CD4-positive, CD25-positive, alpha-beta regulatory T cell (primary cell): ENCODE measurements around the gene FAM163A. TPM values are rescaled to one million over a fixed set of nuclear protein-coding genes. Genes with fewer than 3 reads are reported as not detected.
"Not testable (repeated sequence)": the region's sequence is repeated elsewhere in the genome, so short reads cannot be mapped to it uniquely, and the experiment has no call there.

Experiments
- ATAC-seq, 2 donors: fragments of 150-1000 bp; cut with Tn5 transposase; one replicate each; pipeline ENCODE4 v1.10.0; 2021; ENCODE audit warnings: low read depth in 2 of 2, moderate number of reproducible peaks in 2 of 2, moderate library complexity in 1 of 2
- DNase-seq, 3 donors: peaks; one replicate each; pipeline versions ENCODE4 v3.0.0 to v3.0.0-alpha.2; 2012 to 2022; ENCODE audit warnings: mixed read lengths in 1 of 3
- H3K27ac ChIP-seq: one replicate; pipeline ENCODE4 v1.7.0; 2013; ENCODE audit warnings: mild to moderate bottlenecking, low read length; ENCODE audit not compliant: insufficient read depth, poor library complexity, severe bottlenecking
- H3K27me3 ChIP-seq: one replicate; pipeline ENCODE4 v1.7.0; 2013; ENCODE audit warnings: low read length; ENCODE audit not compliant: control insufficient read depth, insufficient read depth
- H3K36me3 ChIP-seq: one replicate; pipeline ENCODE4 v1.7.0; 2013; ENCODE audit warnings: mild to moderate bottlenecking, low read length, moderate library complexity; ENCODE audit not compliant: control insufficient read depth, insufficient read depth
- H3K4me1 ChIP-seq: 2 replicates; pipeline ENCODE4 v1.7.0; 2013; ENCODE audit warnings: mild to moderate bottlenecking, low read length; ENCODE audit not compliant: insufficient read depth, control insufficient read depth, poor library complexity, severe bottlenecking
- H3K4me3 ChIP-seq: one replicate; pipeline ENCODE4 v1.7.0; 2013; ENCODE audit warnings: low read depth, mild to moderate bottlenecking, low read length, moderate library complexity
- H3K9me3 ChIP-seq, 2 experiments: 1 replicate in 1 of 2; 2 replicates in 1 of 2; pipeline ENCODE4 v1.7.0; 2013; ENCODE audit warnings: low read length in 2 of 2, mild to moderate bottlenecking in 1 of 2, moderate library complexity in 1 of 2; ENCODE audit not compliant: control insufficient read depth in 2 of 2
- H3K27ac Mint-ChIP-seq, 3 donors: one replicate each; pipeline ENCODE4 v1.8.0; 2020 to 2022; ENCODE audit warnings: mild to moderate bottlenecking in 3 of 3, mixed read lengths in 3 of 3, moderate library complexity in 2 of 3
- H3K27me3 Mint-ChIP-seq: one replicate; pipeline ENCODE4 v1.8.0; 2022; ENCODE audit warnings: mild to moderate bottlenecking, mixed read lengths
- H3K36me3 Mint-ChIP-seq: one replicate; pipeline ENCODE4 v1.8.0; 2020; ENCODE audit warnings: mixed read lengths
- H3K4me1 Mint-ChIP-seq, 4 donors: one replicate each; pipeline ENCODE4 v1.8.0; 2020 to 2022; ENCODE audit warnings: mixed read lengths in 4 of 4, mild to moderate bottlenecking in 1 of 4
- H3K4me3 Mint-ChIP-seq, 4 donors: one replicate each; pipeline ENCODE4 v1.8.0; 2020 to 2022; ENCODE audit warnings: mild to moderate bottlenecking in 4 of 4, mixed read lengths in 4 of 4, moderate library complexity in 3 of 4
- H3K9me3 Mint-ChIP-seq, 7 donors: one replicate each; pipeline ENCODE4 v1.8.0; 2020 to 2022; ENCODE audit warnings: mixed read lengths in 7 of 7, mild to moderate bottlenecking in 3 of 7, moderate library complexity in 2 of 7
- polyA plus RNA-seq, 4 donors: library from polyadenylated mRNA; unstranded; fragments of 300-500 nt; fragmentation: Illumina TruSeq; gene quantifications; one replicate each; pipeline ENCODE4 v1.2.3, GENCODE V29; 2021
- total RNA-seq: library from RNA; stranded (reverse); gene quantifications from one replicate; pipeline ENCODE4 v1.2.3, GENCODE V29; 2022

FAM163A gene
- not detected for total RNA-seq
- polyA plus RNA-seq, result under 1 TPM in 1 of 4 donors, not detected in 3; 0.13 TPM

DNA sequence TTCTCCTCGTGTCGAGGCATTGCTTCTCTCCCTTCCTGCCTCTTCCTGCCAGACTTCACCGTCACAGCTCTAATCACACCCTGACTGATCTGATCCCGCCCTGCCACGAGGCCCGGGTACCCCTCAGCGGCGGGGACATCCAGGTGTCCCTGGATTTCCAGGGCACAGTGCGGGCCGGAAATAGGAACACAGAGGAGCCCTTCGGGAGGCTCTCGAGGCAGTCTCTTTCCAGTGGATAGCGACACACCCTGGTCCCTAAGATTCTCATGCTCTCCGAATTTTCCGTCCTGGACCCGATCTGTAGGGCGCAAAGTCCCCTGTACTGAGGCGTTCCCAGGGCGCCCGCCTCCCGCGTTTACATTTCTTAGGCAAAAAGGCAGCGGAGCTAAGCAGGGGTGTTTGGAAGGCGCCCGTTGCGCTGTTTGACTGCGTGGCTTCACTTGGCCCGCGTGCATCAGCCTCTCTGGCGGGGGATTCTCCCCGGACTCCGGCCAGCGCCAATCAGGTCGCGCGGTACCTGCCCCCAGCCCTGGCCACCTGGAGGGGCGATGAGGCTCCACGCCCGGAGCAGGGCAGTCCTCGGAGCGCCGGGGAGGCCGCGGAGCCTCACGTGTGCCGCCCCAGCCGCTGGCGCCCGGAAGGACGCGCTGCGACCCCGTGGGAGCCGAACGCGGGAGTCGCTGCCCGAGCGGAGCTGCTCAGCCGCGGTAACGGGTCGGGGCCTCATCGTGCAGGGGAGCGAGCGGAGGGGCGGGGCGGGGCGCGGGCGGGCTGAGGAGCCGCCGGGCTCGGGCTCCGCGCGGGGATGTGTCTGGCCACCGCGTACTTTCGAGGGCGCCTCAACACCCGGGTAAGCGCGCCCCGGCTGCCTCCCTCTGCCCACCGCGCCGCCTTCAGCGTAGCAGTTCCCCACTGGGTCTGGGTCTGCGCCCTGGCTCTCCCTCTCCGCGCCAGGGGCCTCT is at the start of gene FAM163A:
FAM163A (plus strand) TSS at position 575 of the 962 bp plus-strand sequence. CDS start 69,807 bp downstream, outside the sequence.
- peaks cover 5% of the 10 kb centered on the region for H3K4me1 ChIP-seq
- Mint-ChIP-seq H3K4me3 (peak within 1 kb of the TSS in 2 of 4 donors; percentile 39 to 65), H3K27ac (no peak within 1 kb of the TSS), H3K4me1 (peaks cover 0 to 10% (median 5%) of the 10 kb centered on the region in 4 donors), H3K9me3 (peaks cover 0 to 4% (median 0%) of the 10 kb centered on the region in 7 donors), H3K27me3 (peaks cover 69% of the 10 kb centered on the region), H3K36me3 (no peaks in the 10 kb centered on the region)
- DNase-seq (no peak), ATAC-seq (no peak)
- peaks cover 23% of the 10 kb centered on the region for H3K27me3 ChIP-seq
- no peaks in the 10 kb centered on the region for H3K9me3 ChIP-seq
- no peak within 1 kb of the TSS for H3K27ac ChIP-seq
- no peak within 1 kb of the TSS for H3K4me3 ChIP-seq
- no peaks in the 10 kb centered on the region for H3K36me3 ChIP-seq

DNA sequence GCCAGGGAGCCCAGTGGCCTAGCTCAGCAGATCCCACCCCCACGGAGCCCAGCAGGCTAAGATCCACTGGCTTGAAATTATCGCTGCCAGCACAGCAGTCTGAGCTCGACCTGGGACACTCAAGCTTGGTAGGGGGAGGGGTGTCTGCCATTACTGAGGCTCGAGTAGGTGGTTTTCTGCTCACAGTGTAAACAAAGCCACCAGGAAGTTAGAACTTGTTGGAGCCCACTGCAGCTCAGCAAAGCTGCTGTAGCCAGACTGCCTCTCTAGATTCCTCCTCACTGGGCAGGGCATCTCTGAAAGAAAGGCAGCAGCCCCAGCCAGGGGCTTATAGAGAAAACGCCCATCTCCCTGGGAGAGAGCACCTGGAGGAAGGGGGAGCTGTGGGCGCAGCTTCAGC is 48.6 kb upstream of the FAM163A start:
- H3K27ac Mint-ChIP-seq, H3K27me3 Mint-ChIP-seq, H3K36me3 ChIP-seq: not testable (repeated sequence)

DNA sequence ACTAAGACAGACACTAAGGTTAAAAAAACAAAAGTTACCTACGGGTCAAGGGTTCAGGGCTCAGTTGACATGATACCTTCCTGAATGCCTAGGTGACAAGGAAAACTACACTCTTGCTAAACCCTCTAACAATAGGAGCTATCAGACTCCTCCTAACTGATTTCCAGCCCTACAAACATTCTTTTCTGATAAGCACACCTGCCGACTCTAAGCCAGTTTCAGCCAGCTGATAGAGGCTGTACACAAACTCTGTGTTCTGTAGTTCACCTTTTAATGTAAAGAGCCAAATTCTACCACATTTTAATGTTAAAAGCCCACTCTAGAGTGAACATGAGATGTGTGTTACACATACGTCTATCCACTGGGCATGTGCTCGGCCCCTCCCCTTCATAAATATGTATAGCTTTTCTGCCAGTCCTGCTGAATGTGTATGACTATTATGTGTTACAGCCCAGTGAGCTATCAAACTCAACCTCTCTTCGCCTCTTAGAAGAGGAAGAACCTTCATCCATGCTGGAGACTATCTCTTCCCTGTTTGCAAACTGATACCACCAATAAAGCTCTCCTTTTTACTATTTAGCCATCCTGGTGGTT is 40.0 kb upstream of the FAM163A start:
- Mint-ChIP-seq H3K36me3 (no peaks in the 10 kb centered on the region), H3K27me3 (no peaks in the 10 kb centered on the region), H3K4me1 (no peaks in the 10 kb centered on the region), H3K9me3 (no peaks in the 10 kb centered on the region), H3K4me3 (no peak overlapping the region), H3K27ac (no peak overlapping the region)
- Histone ChIP-seq H3K4me3 (no peak overlapping the region), H3K4me1 (no peaks in the 10 kb centered on the region), H3K27me3 (no peaks in the 10 kb centered on the region), H3K27ac (no peak overlapping the region), H3K9me3 (no peaks in the 10 kb centered on the region), H3K36me3 (no peaks in the 10 kb centered on the region)
- no peak for ATAC-seq
- no peak for DNase-seq

More for the DNA sequence above, 48.6 kb upstream of the FAM163A start:
- H3K36me3 Mint-ChIP-seq, H3K4me1 ChIP-seq, H3K4me3 Mint-ChIP-seq, DNase-seq, H3K27me3 ChIP-seq, H3K4me1 Mint-ChIP-seq, H3K9me3 Mint-ChIP-seq, H3K9me3 ChIP-seq, ATAC-seq, H3K4me3 ChIP-seq, H3K27ac ChIP-seq: not testable (repeated sequence)

DNA sequence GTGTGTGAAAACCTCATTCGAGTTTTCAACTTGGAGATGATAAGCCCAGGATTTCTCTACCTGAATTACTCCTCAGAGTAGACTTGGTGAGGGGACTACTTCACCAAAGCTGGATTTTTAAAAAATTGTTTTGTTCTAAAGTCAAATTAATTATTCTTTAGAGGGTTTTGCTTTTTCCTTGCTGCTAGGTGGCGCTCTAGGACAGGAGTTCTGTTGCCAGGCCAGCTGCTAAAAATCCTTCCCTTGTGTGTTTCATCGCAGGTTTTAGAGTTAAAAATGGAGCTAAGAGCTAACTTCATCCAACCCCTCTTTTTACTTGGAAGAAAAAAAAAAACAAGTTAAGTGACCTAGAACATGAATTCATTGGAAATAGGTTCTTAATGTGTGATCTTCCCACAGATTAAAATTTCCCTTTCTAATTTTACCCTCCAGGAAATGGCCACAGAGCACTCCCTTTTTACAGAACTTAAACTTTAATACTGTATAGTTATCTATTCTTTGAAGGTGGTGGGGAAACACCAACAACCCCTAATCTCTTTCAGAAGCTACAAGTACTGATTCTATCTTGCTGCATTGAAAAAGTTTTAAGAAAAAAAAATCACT is 36.7 kb upstream of the FAM163A start:
- H3K4me1 Mint-ChIP-seq, result peaks cover 0 to 6% (median 4%) of the 10 kb centered on the region in 4 donors

GRCh38 chr1:179707406-179707805 is 35.7 kb upstream of the FAM163A start:
- no peaks in the 10 kb centered on the region for H3K9me3 ChIP-seq
- Mint-ChIP-seq H3K36me3 (no peaks in the 10 kb centered on the region), H3K4me3 (no peak overlapping the region), H3K9me3 (peaks cover 0 to 13% (median 0%) of the 10 kb centered on the region in 7 donors), H3K27ac (no peak overlapping the region), H3K27me3 (no peaks in the 10 kb centered on the region), H3K4me1 (peaks cover 0 to 6% (median 4%) of the 10 kb centered on the region in 4 donors)
- H3K4me1 ChIP-seq, result no peaks in the 10 kb centered on the region
- no peaks in the 10 kb centered on the region for H3K36me3 ChIP-seq
- ATAC-seq (no peak), DNase-seq (no peak)
- H3K4me3 ChIP-seq, result no peak overlapping the region
- H3K27ac ChIP-seq, result no peak overlapping the region
- no peaks in the 10 kb centered on the region for H3K27me3 ChIP-seq

More for the DNA sequence above, 36.7 kb upstream of the FAM163A start:
- Histone ChIP-seq H3K4me1 (no peaks in the 10 kb centered on the region), H3K9me3 (no peaks in the 10 kb centered on the region), H3K27me3 (no peaks in the 10 kb centered on the region), H3K36me3 (no peaks in the 10 kb centered on the region), H3K27ac (no peak overlapping the region), H3K4me3 (no peak overlapping the region)
- ATAC-seq, result peak in 1 of 2 donors; percentile 39
- Mint-ChIP-seq H3K27me3 (no peaks in the 10 kb centered on the region), H3K4me3 (no peak overlapping the region), H3K27ac (peak overlapping the region in 2 of 3 donors; percentile 11 to 18), H3K9me3 (peaks cover 0 to 8% (median 0%) of the 10 kb centered on the region in 7 donors), H3K36me3 (no peaks in the 10 kb centered on the region)
- DNase-seq, result peak; percentile 22 to 65 (median 57)

GRCh38 chr1:179708434-179709195 is 34.5 kb upstream of the FAM163A start:
- Histone ChIP-seq H3K36me3 (no peaks in the 10 kb centered on the region), H3K27ac (no peak overlapping the region), H3K9me3 (peaks cover 0 to 5% of the 10 kb centered on the region in 2 experiments), H3K4me3 (no peak overlapping the region), H3K27me3 (no peaks in the 10 kb centered on the region), H3K4me1 (no peaks in the 10 kb centered on the region)
- peaks cover 0 to 6% (median 4%) of the 10 kb centered on the region in 4 donors for H3K4me1 Mint-ChIP-seq
- DNase-seq (no peak), ATAC-seq (no peak)
- H3K36me3 Mint-ChIP-seq, result no peaks in the 10 kb centered on the region
- no peaks in the 10 kb centered on the region for H3K27me3 Mint-ChIP-seq
- peaks cover 0 to 15% (median 3%) of the 10 kb centered on the region in 7 donors for H3K9me3 Mint-ChIP-seq
- H3K27ac Mint-ChIP-seq, result peak overlapping the region in 1 of 3 donors; percentile 31
- H3K4me3 Mint-ChIP-seq, result no peak overlapping the region

GRCh38 chr1:179709841-179710329 is 33.2 kb upstream of the FAM163A start:
- Mint-ChIP-seq H3K36me3 (no peaks in the 10 kb centered on the region), H3K27me3 (no peaks in the 10 kb centered on the region), H3K4me3 (no peak overlapping the region), H3K9me3 (peaks cover 2 to 21% (median 7%) of the 10 kb centered on the region in 7 donors), H3K27ac (peak overlapping the region in 2 of 3 donors; percentile 36 to 66), H3K4me1 (peaks cover 0 to 6% (median 4%) of the 10 kb centered on the region in 4 donors)
- H3K4me1 ChIP-seq, result no peaks in the 10 kb centered on the region
- no peak overlapping the region for H3K4me3 ChIP-seq
- peaks cover 8 to 14% of the 10 kb centered on the region in 2 experiments for H3K9me3 ChIP-seq
- no peaks in the 10 kb centered on the region for H3K27me3 ChIP-seq
- H3K36me3 ChIP-seq, result no peaks in the 10 kb centered on the region
- no peak overlapping the region for H3K27ac ChIP-seq
- ATAC-seq (peak in 1 of 2 donors; percentile 59), DNase-seq (peak; percentile 1 to 34 (median 22))
